ENCODE data around the gene CHID1.

Gene CHID1

DNA sequence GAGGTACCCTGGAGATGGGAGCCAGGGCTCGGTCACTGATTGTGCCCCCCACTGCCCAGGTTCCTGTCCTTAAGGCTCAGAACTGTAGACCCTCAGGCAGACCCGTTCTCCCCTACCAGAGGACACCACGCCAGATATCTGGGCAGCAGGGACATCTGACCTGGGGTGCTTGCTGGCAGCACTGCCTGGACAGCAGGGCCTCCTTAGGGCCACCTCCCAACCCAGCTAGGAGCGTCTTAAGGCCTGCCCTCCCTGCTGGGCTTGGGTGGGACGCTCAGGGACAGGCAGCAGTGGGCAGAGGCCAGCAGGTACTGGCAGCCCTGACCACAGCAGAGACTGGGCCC, 71.4 kb downstream of the CHID1 start:
- in situ Hi-C loops (cut with MboI; ENCODE audit: low sequenced_read_pairs) = no loop called here

DNA sequence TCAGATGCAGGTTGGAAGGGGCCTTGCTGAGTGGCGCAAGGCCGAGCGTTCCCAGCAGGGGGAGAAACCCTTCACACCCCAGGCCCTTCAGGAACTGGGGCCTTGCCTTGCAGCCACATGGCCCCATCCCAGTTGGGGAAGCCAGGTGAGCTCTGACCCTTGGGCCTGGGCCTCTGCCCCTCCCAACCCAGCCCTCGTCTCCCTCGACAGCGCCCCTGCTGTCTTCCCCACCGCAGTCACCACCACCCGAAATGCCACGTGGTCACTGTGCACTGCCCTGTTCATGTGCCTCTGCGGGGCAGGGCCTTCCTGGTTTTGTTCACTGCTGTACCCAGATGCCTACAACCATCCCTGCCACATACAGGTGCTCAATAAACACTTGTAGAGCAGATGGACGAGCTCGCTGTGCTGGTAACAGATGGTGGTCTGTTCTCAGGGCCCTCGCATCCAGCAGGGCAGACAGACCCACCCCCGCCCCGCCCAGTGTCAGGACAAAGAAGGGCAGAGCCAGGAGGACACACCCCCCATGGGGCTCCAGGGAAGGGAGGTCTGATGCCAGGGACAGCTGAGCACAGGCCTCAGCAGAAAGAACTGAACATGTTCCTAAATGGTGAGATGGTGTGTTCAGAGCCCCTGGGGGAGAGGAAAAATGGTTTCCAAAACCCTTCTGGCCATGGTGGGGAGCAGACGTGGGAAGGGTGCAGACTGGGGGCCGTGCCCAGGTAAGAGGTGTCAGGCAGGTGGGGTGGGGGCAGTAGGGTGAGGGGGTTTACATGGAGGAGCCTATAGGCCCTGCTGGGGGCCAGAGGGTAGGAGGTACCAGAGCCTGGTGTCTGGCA, 72.0 kb downstream of the CHID1 start:
- in situ Hi-C loops (cut with MboI; ENCODE audit: low sequenced_read_pairs) = no loop called here

DNA sequence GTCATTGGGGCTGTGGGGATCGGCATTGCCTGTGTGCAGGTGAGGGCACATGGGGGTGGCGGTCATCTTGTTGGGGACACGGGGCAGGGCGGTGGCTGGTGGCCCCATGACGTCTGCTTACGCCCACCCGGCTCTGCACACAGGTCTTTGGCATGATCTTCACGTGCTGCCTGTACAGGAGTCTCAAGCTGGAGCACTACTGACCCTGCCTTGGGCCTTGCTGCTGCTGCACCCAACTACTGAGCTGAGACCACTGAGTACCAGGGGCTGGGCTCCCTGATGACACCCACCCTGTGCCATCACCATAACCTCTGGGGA, 72.7 kb downstream of the CHID1 start:
- in situ Hi-C loops (cut with MboI; ENCODE audit: low sequenced_read_pairs) = no loop called here

DNA sequence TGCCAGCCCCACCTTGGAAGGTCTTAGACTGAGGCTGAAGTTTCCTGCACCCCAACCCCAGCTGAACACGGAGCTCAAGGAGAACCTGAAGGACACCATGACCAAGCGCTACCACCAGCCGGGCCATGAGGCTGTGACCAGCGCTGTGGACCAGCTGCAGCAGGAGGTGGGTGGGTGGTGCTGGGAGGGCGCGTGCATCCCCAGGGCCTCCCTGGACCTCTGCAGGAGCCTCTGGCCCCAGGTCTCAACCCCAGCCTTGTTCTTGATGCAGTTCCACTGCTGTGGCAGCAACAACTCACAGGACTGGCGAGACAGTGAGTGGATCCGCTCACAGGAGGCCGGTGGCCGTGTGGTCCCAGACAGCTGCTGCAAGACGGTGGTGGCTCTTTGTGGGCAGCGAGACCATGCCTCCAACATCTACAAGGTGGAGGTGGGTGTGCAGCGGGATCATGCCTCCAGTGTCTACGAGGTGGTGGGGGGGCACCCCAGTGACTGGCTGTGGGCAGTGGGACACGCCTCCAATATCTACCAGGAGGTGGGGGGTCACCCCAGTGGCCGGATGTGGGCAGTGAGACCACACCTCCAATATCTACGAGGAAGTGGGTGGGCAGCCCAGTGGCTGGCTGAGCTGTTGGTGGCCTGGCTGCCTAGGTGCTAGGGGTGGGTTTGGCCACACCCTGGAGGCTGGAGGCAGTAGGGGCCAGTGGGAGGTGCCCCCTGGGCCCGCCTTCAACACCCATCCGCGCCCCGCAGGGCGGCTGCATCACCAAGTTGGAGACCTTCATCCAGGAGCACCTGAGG, 73.2 kb downstream of the CHID1 start:
- in situ Hi-C loops (cut with MboI; ENCODE audit: low sequenced_read_pairs) = no loop called here

DNA sequence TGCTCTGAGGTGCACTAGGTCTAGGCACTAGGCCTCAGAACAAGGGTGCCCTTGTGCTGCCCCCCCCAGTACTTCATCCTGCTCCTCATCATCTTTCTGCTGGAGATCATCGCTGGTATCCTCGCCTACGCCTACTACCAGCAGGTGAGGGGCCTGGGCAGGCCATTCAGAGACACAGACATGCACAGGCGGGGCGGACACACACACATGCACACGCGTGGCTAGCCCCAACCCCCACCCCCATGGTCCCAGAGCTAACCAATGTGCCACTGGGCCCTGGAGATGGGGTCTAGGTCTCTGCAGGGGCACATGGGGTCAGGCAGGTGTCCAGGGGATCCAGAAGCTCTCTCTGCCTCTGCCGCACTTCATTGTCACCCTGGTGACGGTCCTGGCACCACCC, 73.9 kb downstream of the CHID1 start:
- in situ Hi-C loops (cut with MboI; ENCODE audit: low sequenced_read_pairs) = no loop called here

DNA sequence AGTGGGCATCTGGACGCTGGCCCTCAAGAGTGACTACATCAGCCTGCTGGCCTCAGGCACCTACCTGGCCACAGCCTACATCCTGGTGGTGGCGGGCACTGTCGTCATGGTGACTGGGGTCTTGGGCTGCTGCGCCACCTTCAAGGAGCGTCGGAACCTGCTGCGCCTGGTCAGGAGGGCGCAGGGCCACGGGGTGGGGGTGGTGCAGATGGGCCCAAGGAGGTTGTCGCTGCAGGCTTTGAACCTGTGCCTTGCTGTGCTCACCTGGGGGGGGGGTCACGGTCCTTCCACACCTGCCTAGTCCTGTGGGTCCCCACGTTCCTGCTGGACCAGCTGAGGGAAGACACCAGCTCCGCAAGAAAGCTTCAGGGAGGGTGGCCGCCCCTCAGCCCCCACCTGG, 74.3 kb downstream of the CHID1 start:
- in situ Hi-C loops (cut with MboI; ENCODE audit: low sequenced_read_pairs) = no loop called here

DNA sequence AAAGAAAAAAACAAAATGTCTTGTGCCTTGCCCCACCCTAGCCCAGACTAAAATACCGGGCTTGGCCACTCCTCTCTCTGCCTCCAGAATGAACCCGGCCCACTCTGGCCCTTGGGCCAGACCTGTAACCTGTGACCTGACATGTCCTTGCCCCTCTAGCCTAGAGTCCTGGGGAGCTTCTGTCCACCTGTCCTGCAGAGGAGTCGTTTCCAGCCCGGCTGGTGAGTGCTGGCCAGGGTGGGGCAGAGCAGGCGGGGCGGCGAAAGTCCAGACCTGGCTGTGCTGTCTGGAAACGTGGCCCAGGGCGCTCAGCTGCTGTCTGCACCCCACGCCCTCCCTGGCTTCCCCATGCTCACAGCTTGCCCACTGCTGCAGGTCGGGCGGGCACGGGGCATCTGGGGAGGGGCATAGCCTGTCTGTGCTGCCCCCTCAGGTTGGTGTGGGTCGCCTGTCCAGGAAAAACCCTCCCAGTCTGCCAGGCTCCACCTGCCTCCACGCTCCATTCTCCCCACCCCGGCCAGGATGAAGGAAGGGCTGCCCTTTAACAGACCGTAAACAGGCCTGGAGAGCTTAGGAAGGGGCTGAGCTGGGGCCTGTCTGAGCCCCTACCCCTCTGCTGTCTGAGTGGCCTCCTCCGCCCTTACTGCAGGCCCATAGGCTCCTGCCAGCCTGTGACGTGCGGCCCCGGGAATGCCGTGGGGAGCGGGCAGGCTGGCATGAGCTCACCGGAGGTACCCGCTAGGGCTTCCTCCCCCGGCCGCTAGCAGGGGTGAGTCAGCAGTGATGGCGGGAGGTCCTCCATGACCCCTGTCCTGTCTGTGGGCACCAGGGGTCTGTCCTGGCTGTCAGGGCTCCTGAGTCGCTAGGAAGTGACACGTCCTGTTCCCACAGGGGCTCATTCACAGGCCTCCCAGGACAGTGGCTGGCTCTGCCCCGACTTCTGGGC, 76.0 kb downstream of the CHID1 start:
- in situ Hi-C loops (cut with MboI; ENCODE audit: low sequenced_read_pairs) = no loop called here

DNA sequence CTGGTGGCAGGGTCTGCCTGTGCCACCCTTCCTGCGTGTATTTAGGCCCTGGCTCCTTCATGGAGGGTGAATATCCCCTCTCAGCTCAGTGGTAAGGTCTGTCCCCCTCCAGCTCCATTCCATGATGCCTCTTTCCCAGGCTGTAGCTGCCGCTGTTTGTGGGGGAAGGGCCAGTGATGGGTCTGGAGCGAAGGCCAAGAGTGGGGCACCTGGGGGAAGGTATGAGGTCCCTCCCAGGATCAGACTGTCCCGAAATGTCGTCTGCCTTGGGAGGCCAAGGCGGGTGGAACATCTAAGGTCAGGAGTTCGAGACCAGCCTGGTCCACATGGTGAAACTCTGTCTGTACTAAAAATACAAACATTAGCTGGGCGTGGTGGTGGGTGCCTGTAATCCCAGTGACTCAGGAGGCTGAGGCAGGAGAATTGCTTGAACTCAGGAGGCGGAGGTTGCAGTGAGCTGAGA, 76.7 kb downstream of the CHID1 start:
- in situ Hi-C loops (cut with MboI; ENCODE audit: low sequenced_read_pairs) = no loop called here

DNA sequence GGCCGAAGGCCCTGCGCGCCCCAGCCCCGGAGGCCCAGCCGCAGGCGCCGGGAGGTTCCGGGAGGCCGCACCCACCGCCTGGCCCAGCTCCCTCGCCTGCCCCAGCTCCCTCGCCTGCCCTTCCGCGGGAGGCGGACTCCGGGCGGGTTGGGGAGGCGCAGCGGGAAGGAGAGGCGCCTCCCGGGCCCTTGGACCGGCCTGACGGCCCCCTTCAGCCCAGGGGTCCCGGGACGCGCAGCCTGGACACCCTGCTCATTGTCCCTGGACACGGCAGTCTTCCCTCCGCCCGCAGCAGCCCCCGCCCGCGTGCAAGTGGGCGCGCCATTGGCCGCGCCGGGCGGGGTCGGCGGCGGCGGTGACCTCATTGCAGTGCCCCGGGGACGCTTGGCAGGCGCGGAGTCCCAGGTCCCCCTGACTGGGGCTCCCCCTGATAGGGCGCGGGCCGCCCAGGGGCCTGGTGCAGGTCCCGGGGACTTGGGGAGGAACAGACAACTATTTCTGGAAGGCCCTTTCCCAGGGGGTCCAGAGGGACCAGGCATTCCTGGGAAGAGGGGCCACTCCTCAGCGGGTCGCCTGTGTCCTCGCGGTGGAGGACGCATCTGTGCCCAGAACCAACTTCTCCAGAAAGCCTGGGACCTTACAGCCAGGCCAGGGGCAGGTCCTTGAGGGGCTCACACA, 77.4 kb downstream of the CHID1 start:
- in situ Hi-C loops (cut with MboI; ENCODE audit: low sequenced_read_pairs) = no loop called here

DNA sequence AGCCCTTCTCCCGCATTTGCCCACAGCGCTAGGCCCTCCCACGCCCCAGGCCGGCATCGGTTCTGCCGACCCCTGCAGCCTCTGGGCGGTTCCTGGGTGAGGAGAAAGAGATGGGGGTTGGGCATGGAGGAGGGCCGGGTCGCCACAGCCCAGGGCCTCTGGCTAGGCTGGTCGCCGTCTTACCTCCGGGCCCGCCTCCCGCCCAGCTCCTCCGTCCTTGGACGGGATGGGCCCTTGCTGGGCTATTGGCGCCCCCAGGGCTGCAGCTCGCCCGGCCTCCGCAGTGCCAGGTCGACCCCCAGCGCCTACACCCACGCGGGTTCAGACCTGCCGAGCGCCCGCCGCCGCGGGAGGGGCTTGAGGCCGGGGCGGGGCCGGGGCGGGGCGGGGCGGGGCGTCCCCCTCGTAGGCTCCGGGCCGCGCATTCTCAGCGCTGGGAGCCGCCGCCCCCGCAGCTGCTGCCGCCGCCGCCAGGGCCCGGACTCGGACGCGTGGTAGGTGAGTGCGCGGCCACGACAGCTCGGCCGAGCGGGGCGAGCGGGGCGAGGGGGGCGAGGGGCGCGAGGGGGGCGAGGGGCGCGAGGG, 78.0 kb downstream of the CHID1 start, which contains the start of gene CD151:
TSS of gene CD151 (plus strand) at position 424 of the 585 bp plus-strand sequence. CDS start 3,118 bp downstream, outside the sequence.
- in situ Hi-C loops (cut with MboI; ENCODE audit: low sequenced_read_pairs) = no loop called here

DNA sequence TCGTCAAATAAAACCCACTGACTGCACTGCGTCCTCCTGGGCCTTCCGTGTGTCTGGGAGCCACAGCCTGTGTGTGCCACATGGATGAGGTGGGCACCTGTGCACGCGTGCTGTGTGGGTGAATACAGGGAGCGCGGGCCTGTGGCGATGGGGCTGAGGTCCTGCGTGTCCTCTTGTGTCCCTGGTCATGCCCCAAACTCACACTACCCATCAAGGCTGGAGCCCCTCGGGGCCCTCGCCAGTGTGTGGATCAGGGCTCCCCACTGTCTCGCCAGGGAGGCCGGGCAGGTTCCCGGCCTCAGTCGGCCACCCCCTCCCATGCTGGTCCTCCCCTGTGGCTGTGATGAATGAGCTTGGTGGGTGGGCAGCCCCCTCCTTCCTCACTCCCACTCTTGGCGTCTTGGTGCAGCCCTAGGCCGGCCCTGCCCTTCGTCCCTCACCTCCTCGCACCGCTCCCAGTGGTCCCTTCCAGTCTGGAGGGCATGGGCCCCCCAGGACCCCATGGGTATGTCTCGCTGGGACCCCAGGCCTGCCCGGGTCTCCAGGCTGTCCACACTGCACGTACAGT, 78.6 kb downstream of the CHID1 start:
- in situ Hi-C loops (cut with MboI; ENCODE audit: low sequenced_read_pairs) = no loop called here

DNA sequence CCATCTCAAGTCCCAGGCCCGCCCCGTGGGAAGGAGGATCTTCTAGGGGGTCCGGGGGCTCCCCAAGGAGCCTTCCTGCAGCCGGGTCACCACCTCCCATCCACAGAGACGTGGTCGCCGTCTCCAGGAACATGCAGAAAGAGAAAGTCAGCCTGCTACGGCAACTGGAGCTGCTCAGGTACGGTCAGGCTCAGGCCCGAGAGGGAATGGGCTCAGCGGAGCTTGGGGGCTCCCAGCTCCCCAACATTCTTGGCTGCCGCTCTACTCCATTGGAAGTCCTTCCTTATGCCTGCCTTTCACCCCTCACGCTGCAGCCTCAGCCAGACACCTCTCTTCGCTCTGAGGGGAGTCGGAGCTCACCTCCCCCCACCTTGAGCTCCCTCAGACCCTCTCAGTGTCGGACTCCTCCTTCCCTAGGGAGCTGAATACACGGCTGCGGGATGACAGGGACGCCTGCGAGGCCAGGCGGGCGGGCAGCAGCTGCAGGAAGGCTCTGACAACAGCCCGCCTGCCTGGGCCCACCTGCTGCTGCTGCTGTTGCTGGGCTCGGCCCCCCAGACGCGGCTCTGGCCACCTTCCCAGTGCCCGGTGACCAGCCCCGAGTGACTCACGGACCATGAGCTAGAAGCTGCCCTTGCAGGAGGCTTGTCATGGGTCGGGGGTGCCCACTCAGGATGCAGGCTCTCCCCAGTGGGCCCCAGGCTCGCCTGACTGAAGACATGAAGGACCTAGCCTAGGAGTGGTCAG, 79.3 kb downstream of the CHID1 start:
- in situ Hi-C loops (cut with MboI; ENCODE audit: low sequenced_read_pairs) = no loop called here

DNA sequence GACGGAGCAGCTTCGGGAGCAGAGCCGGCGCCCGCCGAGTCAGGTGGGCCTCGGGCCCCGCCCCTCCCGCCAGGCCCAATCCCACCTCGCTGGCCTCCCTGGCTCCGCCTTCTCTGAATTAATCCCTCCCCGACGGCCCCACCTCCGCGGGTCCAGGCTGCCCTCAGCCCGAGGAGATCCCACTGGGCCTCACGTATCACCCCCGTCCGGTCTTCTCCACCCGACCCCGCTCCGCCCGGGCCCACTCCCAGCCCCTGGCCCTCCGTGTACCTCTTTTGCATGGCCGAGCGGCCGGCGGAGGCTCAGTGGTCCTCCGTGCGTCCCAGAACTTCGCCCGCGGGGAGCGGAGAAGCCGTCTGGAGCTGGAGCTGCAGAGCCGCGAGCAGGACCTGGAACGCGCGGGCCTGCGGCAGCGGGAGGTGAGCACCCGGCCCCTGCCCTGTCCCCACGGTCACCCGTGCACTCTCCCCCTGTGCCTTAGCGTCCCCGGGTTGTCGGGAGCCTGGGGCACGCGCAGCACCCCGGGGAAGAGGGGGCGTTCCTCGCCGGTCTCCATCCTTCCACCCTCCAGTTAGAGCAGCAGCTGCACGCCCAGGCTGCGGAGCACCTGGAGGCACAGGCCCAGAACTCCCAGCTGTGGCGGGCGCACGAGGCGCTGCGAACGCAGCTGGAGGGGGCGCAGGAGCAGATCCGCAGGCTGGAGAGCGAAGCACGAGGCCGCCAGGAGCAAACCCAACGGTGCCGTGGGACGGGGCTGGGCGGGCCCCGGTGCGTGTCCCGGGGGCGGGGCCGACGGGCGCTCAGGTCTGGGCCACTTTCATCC, 80.1 kb downstream of the CHID1 start:
- in situ Hi-C loops (cut with MboI; ENCODE audit: low sequenced_read_pairs) = no loop called here

DNA sequence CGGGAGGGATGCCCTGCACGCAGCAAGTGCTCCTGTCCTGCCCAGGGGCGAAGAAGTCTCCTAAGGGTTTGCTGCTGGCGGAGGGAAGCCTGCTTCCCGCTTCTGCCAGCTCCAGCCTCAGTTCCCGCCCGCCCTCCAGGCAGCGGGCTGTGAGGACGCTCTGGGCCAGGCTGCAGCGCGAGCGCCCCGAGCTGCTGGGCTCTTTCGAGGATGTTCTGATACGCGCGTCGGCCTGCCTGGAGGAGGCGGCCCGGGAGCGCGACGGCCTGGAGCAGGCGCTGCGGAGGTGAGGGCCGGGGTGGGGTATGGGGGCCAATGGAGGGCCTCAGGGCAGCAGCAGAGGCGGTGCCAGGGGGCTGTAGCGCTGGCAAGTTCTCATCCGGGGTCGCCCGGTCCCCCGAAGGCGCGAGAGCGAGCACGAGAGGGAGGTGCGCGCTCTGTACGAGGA, 80.7 kb downstream of the CHID1 start:
- in situ Hi-C loops (cut with MboI; ENCODE audit: low sequenced_read_pairs) = no loop called here

DNA sequence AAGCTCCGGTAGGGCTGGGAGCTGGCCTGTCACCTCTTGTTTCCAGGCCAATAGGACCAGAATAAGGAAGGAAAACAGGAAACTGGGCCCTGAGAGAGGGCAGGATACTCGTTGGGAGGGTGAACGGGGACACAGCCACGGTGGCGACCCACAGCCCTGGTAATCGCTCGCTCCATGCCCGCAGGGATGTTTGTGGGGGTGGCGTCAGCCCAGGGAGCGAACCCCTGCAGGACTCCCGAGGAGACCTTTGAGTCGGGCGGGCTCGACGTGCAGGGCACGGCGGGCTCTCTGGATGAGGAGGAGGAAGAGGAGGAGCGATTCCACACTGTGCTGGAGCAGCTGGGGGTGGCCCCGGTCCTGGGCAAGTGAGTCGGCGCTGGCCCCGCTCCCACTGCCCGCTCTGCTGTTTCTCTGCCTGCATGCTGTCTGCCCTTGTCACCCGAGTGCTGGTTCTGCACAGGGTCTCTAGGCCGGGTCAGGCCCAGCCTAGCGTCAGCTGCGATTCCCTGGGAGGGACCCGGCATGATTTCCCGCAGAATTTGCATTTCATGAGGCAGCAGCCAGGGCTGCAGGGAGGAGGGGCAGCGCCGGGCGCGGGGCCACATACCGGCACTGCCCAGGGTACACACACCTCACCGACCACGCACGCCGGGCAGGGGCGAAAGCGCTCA, 81.3 kb downstream of the CHID1 start:
- in situ Hi-C loops (cut with MboI; ENCODE audit: low sequenced_read_pairs) = no loop called here

DNA sequence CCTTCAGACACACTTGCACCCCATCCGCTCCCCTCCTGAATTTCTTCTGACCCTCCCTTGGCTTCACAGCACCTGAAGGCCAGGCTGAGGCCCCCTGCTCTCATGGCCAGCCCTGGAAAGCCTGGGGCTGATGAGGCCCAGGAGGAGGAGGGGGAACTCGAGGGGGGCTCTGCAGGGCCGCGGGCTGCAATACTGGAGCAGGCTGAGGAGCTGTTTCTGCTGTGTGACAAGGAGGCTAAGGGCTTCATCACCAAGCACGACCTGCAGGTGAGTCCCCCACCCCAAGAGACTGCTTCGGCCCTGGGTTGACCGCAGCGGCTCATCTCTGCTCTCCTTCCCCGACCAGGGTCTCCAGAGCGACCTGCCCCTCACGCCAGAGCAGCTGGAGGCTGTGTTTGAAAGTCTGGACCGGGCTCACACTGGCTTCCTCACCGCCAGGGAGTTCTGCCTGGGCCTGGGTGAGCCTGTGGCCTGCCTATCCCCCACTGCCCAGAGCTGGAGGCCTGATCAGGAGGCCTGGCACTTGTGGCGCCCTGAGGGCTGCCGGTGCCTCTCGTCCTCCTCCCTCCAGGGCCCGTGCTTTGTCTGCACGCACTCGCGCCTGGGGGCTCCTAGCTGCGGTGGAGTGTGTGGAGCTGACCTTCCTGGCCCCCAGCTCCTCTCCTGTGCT, 82.0 kb downstream of the CHID1 start:
- in situ Hi-C loops (cut with MboI; ENCODE audit: low sequenced_read_pairs) = no loop called here

DNA sequence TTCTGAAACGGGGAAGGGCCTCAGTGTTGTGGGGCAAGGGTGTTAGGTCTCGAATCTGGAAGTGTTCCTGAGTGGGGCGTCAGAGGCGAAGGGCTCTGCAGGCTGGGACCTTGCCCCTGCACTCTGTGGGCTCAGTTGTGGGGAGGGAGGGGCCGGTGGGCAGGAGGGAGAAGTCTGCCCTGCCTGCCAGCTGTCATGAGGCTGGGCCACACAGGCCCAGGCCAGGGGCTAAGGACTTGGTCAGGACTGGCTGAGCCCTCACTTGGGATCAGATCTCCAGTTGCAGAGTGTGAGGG, 82.8 kb downstream of the CHID1 start, which contains the start of gene CRACR2B:
TSS of gene CRACR2B (plus strand) at position 23 of the 296 bp plus-strand sequence. CDS start 689 bp downstream, outside the sequence.
- in situ Hi-C loops (cut with MboI; ENCODE audit: low sequenced_read_pairs) = no loop called here

Data from HL-60/S4 (cell line).